H9 (cell line): ENCODE data around the gene CALY. TPM values are rescaled to one million over a fixed set of nuclear protein-coding genes. Genes with fewer than 3 reads are reported as not detected.

Source experiments
- DNase-seq: peaks from one replicate; pipeline ENCODE4 v3.0.0-alpha.2; 2017
- H2AFZ ChIP-seq: one replicate; pipeline ENCODE4 v1.6.1; 2013; ENCODE audit warnings: mild to moderate bottlenecking, low read length, control low read depth, moderate library complexity
- H2AK5ac ChIP-seq: 2 replicates; pipeline ENCODE4 v1.6.1; 2013; ENCODE audit warnings: low read length, control low read depth, mixed read lengths; ENCODE audit not compliant: insufficient read length
- H2BK120ac ChIP-seq: one replicate; pipeline ENCODE4 v1.6.1; 2013; ENCODE audit warnings: low read depth, mild to moderate bottlenecking, low read length, control low read depth, inconsistent platforms; ENCODE audit not compliant: poor library complexity, severe bottlenecking
- H2BK12ac ChIP-seq: 2 replicates; pipeline ENCODE4 v1.6.1; 2013; ENCODE audit warnings: low read length, control low read depth, mixed read lengths, low read depth; ENCODE audit not compliant: insufficient read length
- H2BK15ac ChIP-seq: 2 replicates; pipeline ENCODE4 v1.6.1; 2013; ENCODE audit warnings: low read depth, low read length, control low read depth
- H2BK20ac ChIP-seq: one replicate; pipeline ENCODE4 v1.6.1; 2013; ENCODE audit warnings: low read depth, mild to moderate bottlenecking, low read length, control low read depth, inconsistent platforms; ENCODE audit not compliant: poor library complexity, severe bottlenecking
- H2BK5ac ChIP-seq: 2 replicates; pipeline ENCODE4 v1.6.1; 2013; ENCODE audit warnings: low read length, control low read depth, mixed read lengths; ENCODE audit not compliant: insufficient read length
- H3K14ac ChIP-seq: 2 replicates; pipeline ENCODE4 v1.6.1; 2013; ENCODE audit warnings: low read length, control low read depth; ENCODE audit not compliant: insufficient read depth
- H3K18ac ChIP-seq: 2 replicates; pipeline ENCODE4 v1.6.1; 2013; ENCODE audit warnings: low read depth, mild to moderate bottlenecking, mixed read lengths, low read length, control low read depth; ENCODE audit not compliant: insufficient read length
- H3K23ac ChIP-seq: 2 replicates; pipeline ENCODE4 v1.6.1; 2013; ENCODE audit warnings: low read length, control low read depth, mixed read lengths, low read depth; ENCODE audit not compliant: insufficient read length
- H3K23me2 ChIP-seq: 2 replicates; pipeline ENCODE4 v1.6.1; 2013; ENCODE audit warnings: low read depth, mild to moderate bottlenecking, mixed read lengths, low read length, control low read depth; ENCODE audit not compliant: insufficient read length, poor library complexity, severe bottlenecking
- H3K27ac ChIP-seq: 2 replicates; pipeline ENCODE4 v1.5.1; 2013; ENCODE audit warnings: low read length, control low read depth, mixed read lengths, low read depth; ENCODE audit not compliant: insufficient read length
- H3K27me3 ChIP-seq: 2 replicates; pipeline ENCODE4 v1.6.1; 2013; ENCODE audit warnings: low read length, control low read depth, inconsistent platforms; ENCODE audit not compliant: insufficient read depth
- H3K4ac ChIP-seq: 2 replicates; pipeline ENCODE4 v1.6.1; 2013; ENCODE audit warnings: low read depth, mild to moderate bottlenecking, control low read depth, inconsistent platforms, low read length, moderate library complexity
- H3K4me1 ChIP-seq: 2 replicates; pipeline ENCODE4 v1.6.1; 2013; ENCODE audit warnings: low read length, control low read depth, inconsistent platforms; ENCODE audit not compliant: insufficient read depth
- H3K4me2 ChIP-seq: 2 replicates; pipeline ENCODE4 v1.6.1; 2013; ENCODE audit warnings: low read length, control low read depth, mixed read lengths; ENCODE audit not compliant: insufficient read length, insufficient read depth
- H3K56ac ChIP-seq: 2 replicates; pipeline ENCODE4 v1.6.1; 2013; ENCODE audit warnings: low read depth, mild to moderate bottlenecking, mixed read lengths, low read length, control low read depth; ENCODE audit not compliant: insufficient read length
- H3K79me1 ChIP-seq: 2 replicates; pipeline ENCODE4 v1.6.1; 2013; ENCODE audit warnings: low read depth, mild to moderate bottlenecking, moderate library complexity, low read length, control low read depth, inconsistent platforms; ENCODE audit not compliant: insufficient read depth, poor library complexity, severe bottlenecking
- H3K79me2 ChIP-seq: 2 replicates; pipeline ENCODE4 v1.6.1; 2013; ENCODE audit warnings: low read length, control low read depth, inconsistent platforms; ENCODE audit not compliant: insufficient read depth
- H3K9ac ChIP-seq: 2 replicates; pipeline ENCODE4 v1.6.1; 2013; ENCODE audit warnings: low read length, control low read depth, mixed read lengths; ENCODE audit not compliant: insufficient read length; ENCODE audit errors: extremely low read depth
- H3K9me3 ChIP-seq: one replicate; pipeline ENCODE4 v1.6.1; 2013; ENCODE audit warnings: low read depth, low read length, inconsistent platforms; ENCODE audit not compliant: control insufficient read depth
- H3T11ph ChIP-seq: one replicate; pipeline ENCODE4 v1.6.1; 2013; ENCODE audit warnings: mild to moderate bottlenecking, low read length, control low read depth, inconsistent platforms
- H4K20me1 ChIP-seq: one replicate; pipeline ENCODE4 v1.6.1; 2013; ENCODE audit not compliant: control insufficient read depth, insufficient read length, insufficient read depth
- H4K5ac ChIP-seq: 2 replicates; pipeline ENCODE4 v1.6.1; 2013; ENCODE audit warnings: low read depth, mild to moderate bottlenecking, mixed read lengths, low read length, control low read depth; ENCODE audit not compliant: insufficient read length
- H4K8ac ChIP-seq: replicated peaks from 2 replicates; pipeline ENCODE4 v1.6.1; 2013; ENCODE audit warnings: low read length, control low read depth, mixed read lengths, low read depth; ENCODE audit not compliant: insufficient read length
- H4K91ac ChIP-seq: 2 replicates; pipeline ENCODE4 v1.6.1; 2013; ENCODE audit warnings: low read depth, mild to moderate bottlenecking, moderate library complexity, mixed read lengths, low read length, control low read depth; ENCODE audit not compliant: insufficient read length
- H3K27ac Mint-ChIP-seq, 3 experiments: 2 replicates in 2 of 3; 3 replicates in 1 of 3; pipeline ENCODE4 v1.8.0; 2020 to 2021; ENCODE audit warnings: mixed read lengths in 3 of 3, mild to moderate bottlenecking in 1 of 3, moderate library complexity in 1 of 3
- H3K27me3 Mint-ChIP-seq: 2 replicates; pipeline ENCODE4 v1.8.0; 2021; ENCODE audit warnings: low read depth, mild to moderate bottlenecking, moderate library complexity, mixed read lengths
- H3K36me3 Mint-ChIP-seq, 3 experiments: 2 replicates in 2 of 3; 3 replicates in 1 of 3; pipeline ENCODE4 v1.8.0; 2020 to 2021; ENCODE audit warnings: low read depth in 3 of 3, mixed read lengths in 3 of 3; ENCODE audit not compliant: insufficient read depth in 1 of 3
- H3K4me1 Mint-ChIP-seq, 2 experiments: 2 replicates each; pipeline ENCODE4 v1.8.0; 2020; ENCODE audit warnings: mixed read lengths in 2 of 2
- H3K4me3 Mint-ChIP-seq, 2 experiments: 2 replicates in 1 of 2; 3 replicates in 1 of 2; pipeline ENCODE4 v1.8.0; 2020 to 2021; ENCODE audit warnings: mild to moderate bottlenecking in 2 of 2, mixed read lengths in 2 of 2, moderate library complexity in 1 of 2
- H3K9me3 Mint-ChIP-seq, 2 experiments: 2 replicates in 1 of 2; 3 replicates in 1 of 2; pipeline ENCODE4 v1.8.0; 2020; ENCODE audit warnings: mild to moderate bottlenecking in 2 of 2, mixed read lengths in 2 of 2, moderate library complexity in 1 of 2
- WGBS: extraction: QIAGEN DNeasy Blood & Tissue Kit; methylation state at CpG from one replicate; pipeline ENCODE4 v1.1.7; 2013; ENCODE audit warnings: missing lambda C conversion rate, low lambda C conversion rate, mixed read lengths; ENCODE audit not compliant: insufficient read length; ENCODE audit errors: extremely low coverage; 5-methylcytosine and 5-hydroxymethylcytosine counted together
- total RNA-seq: library from RNA; stranded (reverse); gene quantifications from 2 replicates; pipeline ENCODE4 v1.2.1, GENCODE V29; 2021
- TF ChIP-seq, protein P1 (sequence below): fragments of 200-600 bp; sonication (generic); conservative IDR thresholded peaks from 3 replicates; pipeline ENCODE4 v1.8.0; 2021; ENCODE audit warnings: antibody characterized with exemption, mild to moderate bottlenecking

CALY gene
- total RNA-seq, 1 experiment from 2014 or later: 2.9 TPM

DNA sequence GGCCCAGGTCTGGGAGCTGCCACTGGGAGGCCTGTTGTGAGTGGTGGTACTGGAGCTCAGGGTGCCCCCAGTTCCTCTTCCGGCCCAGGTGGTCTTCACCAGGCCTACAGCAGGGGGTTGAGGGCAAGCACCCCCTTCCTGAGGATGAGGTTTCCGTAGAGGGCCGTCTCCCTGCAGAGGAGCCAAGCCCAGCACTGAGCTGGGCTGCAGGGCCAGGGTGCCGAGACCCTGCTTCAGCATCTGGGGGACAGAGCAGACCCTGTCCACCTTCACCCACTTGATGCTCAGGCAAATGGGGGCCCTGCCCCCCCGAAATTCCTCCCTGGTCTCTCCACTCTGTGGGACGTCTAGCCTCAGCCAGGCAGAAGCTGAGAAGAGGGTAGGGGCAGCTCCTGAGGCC, 18.6 kb upstream of the CALY start:
- TF ChIP-seq, protein P1, sequence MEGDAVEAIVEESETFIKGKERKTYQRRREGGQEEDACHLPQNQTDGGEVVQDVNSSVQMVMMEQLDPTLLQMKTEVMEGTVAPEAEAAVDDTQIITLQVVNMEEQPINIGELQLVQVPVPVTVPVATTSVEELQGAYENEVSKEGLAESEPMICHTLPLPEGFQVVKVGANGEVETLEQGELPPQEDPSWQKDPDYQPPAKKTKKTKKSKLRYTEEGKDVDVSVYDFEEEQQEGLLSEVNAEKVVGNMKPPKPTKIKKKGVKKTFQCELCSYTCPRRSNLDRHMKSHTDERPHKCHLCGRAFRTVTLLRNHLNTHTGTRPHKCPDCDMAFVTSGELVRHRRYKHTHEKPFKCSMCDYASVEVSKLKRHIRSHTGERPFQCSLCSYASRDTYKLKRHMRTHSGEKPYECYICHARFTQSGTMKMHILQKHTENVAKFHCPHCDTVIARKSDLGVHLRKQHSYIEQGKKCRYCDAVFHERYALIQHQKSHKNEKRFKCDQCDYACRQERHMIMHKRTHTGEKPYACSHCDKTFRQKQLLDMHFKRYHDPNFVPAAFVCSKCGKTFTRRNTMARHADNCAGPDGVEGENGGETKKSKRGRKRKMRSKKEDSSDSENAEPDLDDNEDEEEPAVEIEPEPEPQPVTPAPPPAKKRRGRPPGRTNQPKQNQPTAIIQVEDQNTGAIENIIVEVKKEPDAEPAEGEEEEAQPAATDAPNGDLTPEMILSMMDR: no peak
- Histone ChIP-seq H2BK15ac (no peak overlapping the region), H2BK120ac (no peak overlapping the region), H3K14ac (no peak overlapping the region), H3K23ac (no peak overlapping the region), H3K9ac (no peak overlapping the region), H3K4me1 (no peaks in the 10 kb centered on the region), H3K27ac (no peak overlapping the region), H3K27me3 (no peaks in the 10 kb centered on the region; the same call in 1 of the 2 replicates), H4K8ac (no peak overlapping the region), H3K9me3 (no peaks in the 10 kb centered on the region), H4K20me1 (no peaks in the 10 kb centered on the region), H3K4ac (no peak overlapping the region), H3K79me1 (no peaks in the 10 kb centered on the region), H4K91ac (no peak overlapping the region), H2BK5ac (no peak overlapping the region), H2BK12ac (no peak overlapping the region), H3K79me2 (no peaks in the 10 kb centered on the region), H2AK5ac (no peak overlapping the region), H3T11ph (no peak overlapping the region), H3K23me2 (no peaks in the 10 kb centered on the region), H3K18ac (no peak overlapping the region), H2BK20ac (no peak overlapping the region), H3K56ac (no peak overlapping the region), H4K5ac (no peak overlapping the region), H3K4me2 (no peak overlapping the region), H2AFZ (no peak overlapping the region)
- peaks cover 0 to 3% (median 3%) of the 10 kb centered on the region in 3 experiments; a peak in 1 of 7 replicates for H3K36me3 Mint-ChIP-seq
- H3K9me3 Mint-ChIP-seq: no peaks in the 10 kb centered on the region
- no peak overlapping the region for H3K27ac Mint-ChIP-seq
- WGBS: no CpG with 5 or more reads among the region's 6 CpGs
- H3K27me3 Mint-ChIP-seq: peaks cover 16% of the 10 kb centered on the region
- peaks cover 2 to 8% of the 10 kb centered on the region in 2 experiments; a peak in 2 of 4 replicates for H3K4me1 Mint-ChIP-seq
- DNase-seq: no peak
- H3K4me3 Mint-ChIP-seq: no peak overlapping the region
